Ishikawa (cell line): ENCODE measurements around the gene TCTN2.

Experiments
- CEBPB ChIP-seq: IDR thresholded peaks from 2 replicates; pipeline ENCODE4 v1.6.1; 2012
- CREB1 ChIP-seq: IDR thresholded peaks from 2 replicates; pipeline ENCODE4 v1.6.1; 2012; ENCODE audit warnings: low read depth
- MAX ChIP-seq: IDR thresholded peaks from 2 replicates; pipeline ENCODE4 v1.6.1; 2012
- RAD21 ChIP-seq: IDR thresholded peaks from 2 replicates; pipeline ENCODE4 v1.6.1; 2012; ENCODE audit warnings: low read depth
- REST ChIP-seq: IDR thresholded peaks from 2 replicates; pipeline ENCODE4 v1.6.1; 2012; ENCODE audit warnings: low read depth, mild to moderate bottlenecking
- TAF1 ChIP-seq: IDR thresholded peaks from 2 replicates; pipeline ENCODE4 v1.6.1; 2012; ENCODE audit warnings: low read depth, mild to moderate bottlenecking
- YY1 ChIP-seq: IDR thresholded peaks from 2 replicates; pipeline ENCODE4 v1.6.1; 2012; ENCODE audit warnings: low read depth

- TF ChIP-seq MAX (no peak), CREB1 (no peak), YY1 (no peak), REST (no peak), TAF1 (no peak), RAD21 (no peak), CEBPB (no peak)
These were observed 46.4 kb downstream of the TCTN2 start for GRCh38 chr12:123717350-123717749.
